K562 (cell line): ENCODE results near the gene IPO11.

Source experiments
- ATF3 ChIP-seq, 2 experiments: fragments of 450-650 bp in 1 of 2; sonication (generic) in 1 of 2; formaldehyde crosslinking in 1 of 2; IDR thresholded peaks in 1 of 2; conservative IDR thresholded peaks in 1 of 2; 2 replicates each; pipeline versions ENCODE4 v1.6.1 to v1.8.1; 2016 to 2023; ENCODE audit warnings: mild to moderate bottlenecking in 2 of 2, moderate library complexity in 2 of 2, inconsistent platforms in 1 of 2, missing genetic modification reagents in 1 of 2
- MYC ChIP-seq, 2 experiments: fragments of 250-450 bp in 1 of 2; sonication (Bioruptor Pico) in 1 of 2; IDR thresholded peaks; 2 replicates each; pipeline versions ENCODE4 v1.5.1 to v1.6.1; 2012 to 2021; ENCODE audit warnings: low read depth in 2 of 2, borderline replicate concordance in 1 of 2, improper control_type of control experiment in 1 of 2, low read length in 1 of 2, mild to moderate bottlenecking in 1 of 2, moderate library complexity in 1 of 2
- RBFOX2 ChIP-seq: fragments of 200-400 bp; formaldehyde crosslinking; IDR thresholded peaks from 2 replicates; pipeline ENCODE4 v1.6.1; 2017; ENCODE audit warnings: low read depth, mild to moderate bottlenecking, low read length, moderate library complexity
- SMARCE1 ChIP-seq: fragments of 450-650 bp; IDR thresholded peaks from 2 replicates; pipeline ENCODE4 v1.7.1; 2016; ENCODE audit warnings: mild to moderate bottlenecking
- ZBTB11 ChIP-seq, 3 experiments: fragments of 200-800 bp in 1 of 3; fragments of 250-450 bp in 1 of 3; fragments of 450-650 bp in 1 of 3; sonication (Bioruptor Pico) in 1 of 3; sonication (Bioruptor generic) in 1 of 3; formaldehyde crosslinking in 1 of 3; IDR thresholded peaks; 2 replicates each; pipeline versions ENCODE4 v1.6.1 to v1.8.0; 2016 to 2022; ENCODE audit warnings: mild to moderate bottlenecking in 2 of 3, missing genetic modification characterization in 2 of 3, missing compliant biosample characterization in 1 of 3, moderate library complexity in 1 of 3
- ZNF707 ChIP-seq: fragments of 250-450 bp; sonication (Bioruptor Pico); conservative IDR thresholded peaks from 2 replicates; pipeline ENCODE4 v1.8.0; 2022; ENCODE audit warnings: inconsistent platforms, mild to moderate bottlenecking, moderate library complexity

GRCh38 chr5:62661126-62661525 is 248.6 kb downstream of the IPO11 start:
- no peak for TF ChIP-seq ATF3 (IDR thresholded peaks at IDR 0.05)
- TF ChIP-seq ATF3 (CRISPR knock-in tag; conservative IDR thresholded peaks at IDR 0.05): no peak
- TF ChIP-seq MYC (IDR thresholded peaks at IDR 0.05; ENCODE audit: low read depth, low read length): no peak
- no peak for TF ChIP-seq MYC (CRISPR knock-in tag; IDR thresholded peaks at IDR 0.05; ENCODE audit: borderline replicate concordance, low read depth)
- no peak for TF ChIP-seq RBFOX2
- TF ChIP-seq SMARCE1: no peak
- no peak for TF ChIP-seq ZNF707 (CRISPR knock-in tag)
- no peak for TF ChIP-seq ZBTB11 (CRISPR knock-in tag; IDR thresholded peaks at IDR 0.05)
